ENCODE data around the gene PAK5. TPM values are rescaled to one million over a fixed set of nuclear protein-coding genes. Genes with fewer than 3 reads are reported as not detected.
A peak's percentile ranks its signal among the peaks of the same experiment; 100 is the strongest.

The PAK5 gene
- total and polyA plus RNA-seq, 2 experiments from 2014 or later = 0.57 to 1.1 TPM

- peak; percentile 96 for DNase-seq (ENCODE audit: low spot score)
- peaks cover 52% of the 10 kb centered on the region for H3K4me1 ChIP-seq (ENCODE audit: insufficient read depth)
- H3K4me3 Mint-ChIP-seq = peak overlapping the region; percentile 51; the same call in 2 of the 3 replicates
- no peaks in the 10 kb centered on the region for H4K20me1 ChIP-seq (replicated peaks; ENCODE audit: insufficient read depth)
- 0 out of 3 replicates have a peak, but pooled peaks cover 2% of the 10 kb centered on the region for H3K36me3 Mint-ChIP-seq (ENCODE audit: low read depth)
- TF ChIP-seq REST (IDR thresholded peaks at IDR 0.05; ENCODE audit: unreplicated experiment) = no peak
- no peak for TF ChIP-seq STAT1 (IDR thresholded peaks at IDR 0.05; ENCODE audit: unreplicated experiment)
- TF ChIP-seq EZH2 (IDR thresholded peaks at IDR 0.05; ENCODE audit: low read depth, unreplicated experiment) = no peak
- no peak for TF ChIP-seq ETS1 (IDR thresholded peaks at IDR 0.05)
- no peak for TF ChIP-seq ZNF462 (CRISPR knock-in tag; IDR thresholded peaks at IDR 0.05)
- TF ChIP-seq ZNF331 (CRISPR knock-in tag; IDR thresholded peaks at IDR 0.05; ENCODE audit: low read depth) = no peak
- peak; percentile 92 for TF ChIP-seq NANOG (IDR thresholded peaks at IDR 0.05; ENCODE audit: borderline replicate concordance)
- TF ChIP-seq CREB1 (CRISPR knock-in tag; IDR thresholded peaks at IDR 0.05; ENCODE audit: low read depth) = peak; percentile 85
- no peak for TF ChIP-seq CTCF (conservative IDR thresholded peaks at IDR 0.05; ENCODE audit: low read depth in 2 of 2)
- TF ChIP-seq EZH2phosphoT487 (IDR thresholded peaks at IDR 0.05; ENCODE audit: unreplicated experiment) = no peak
- TF ChIP-seq POLR2AphosphoS5 (IDR thresholded peaks at IDR 0.05; ENCODE audit: low read depth) = 0 out of 2 replicates have a peak, but pooled peaks have one; percentile 14
- TF ChIP-seq JUNB (IDR thresholded peaks at IDR 0.05; ENCODE audit: unreplicated experiment) = no peak
- TF ChIP-seq ZNF114 (CRISPR knock-in tag; IDR thresholded peaks at IDR 0.05) = no peak
- peaks cover 57% of the 10 kb centered on the region for H3K27me3 ChIP-seq (ENCODE audit: insufficient read depth)
- peak overlapping the region; percentile 72 for H3K4me2 ChIP-seq
- H3K9me3 Mint-ChIP-seq = no peaks in the 10 kb centered on the region; the same call in 2 of the 3 replicates
- peak overlapping the region; percentile 96 for H3K27ac Mint-ChIP-seq
- H3K4me3 ChIP-seq = peak overlapping the region; percentile 7; the same call in 1 of the 2 replicates
- H3K36me3 ChIP-seq (ENCODE audit: insufficient read depth) = no peaks in the 10 kb centered on the region
- H2AFZ ChIP-seq = no peak overlapping the region
- ATAC-seq = peak; percentile 83
- no peaks in the 10 kb centered on the region for H3K9me2 ChIP-seq (ENCODE audit: insufficient read depth)
- no peaks in the 10 kb centered on the region for H3F3A ChIP-seq (replicated peaks; ENCODE audit: low read depth)
- H3K27me3 Mint-ChIP-seq (ENCODE audit: insufficient read depth, low read depth, poor library complexity) = peaks cover 23% of the 10 kb centered on the region
- H3K4me1 Mint-ChIP-seq = peaks cover 64% of the 10 kb centered on the region
- H3K27ac ChIP-seq (ENCODE audit: low read depth) = peak overlapping the region; percentile 65
- H3K79me2 ChIP-seq (replicated peaks; ENCODE audit: insufficient read depth) = no peaks in the 10 kb centered on the region
Observed at GRCh38 chr20:9572670-9573069, 266.2 kb downstream of the PAK5 start.
